Activated CD4-positive, alpha-beta memory T cell treated with anti-CD3 and anti-CD28 coated beads, Interleukin-2, amount 10 ng/mL, durations not matched to agents 7 days and 5 days (primary cell): ENCODE data around the gene IBA57. TPM values are rescaled to one million over a fixed set of nuclear protein-coding genes. Genes with fewer than 3 reads are reported as not detected.

Experiments
- CTCF ChIA-PET: fragments of 350-600 bp; sonication (Branson Sonifier 250); formaldehyde crosslinking; loops from one replicate; lab custom pipeline; 2021; ENCODE audit warnings: antibody characterized with exemption, inconsistent platforms; lab: Charles Lee
- POLR2A ChIA-PET: fragments of 350-600 bp; sonication (Branson Sonifier 250); formaldehyde crosslinking; loops from one replicate; lab custom pipeline; 2021; ENCODE audit warnings: antibody characterized with exemption; lab: Charles Lee
- DNase-seq: peaks from one replicate; pipeline ENCODE4 v3.0.0-alpha.2; 2020
- H3K27ac Mint-ChIP-seq: one replicate; pipeline ENCODE4 v1.8.0; 2021; ENCODE audit warnings: mild to moderate bottlenecking, mixed read lengths
- H3K27me3 Mint-ChIP-seq: one replicate; pipeline ENCODE4 v1.8.0; 2021; ENCODE audit warnings: mixed read lengths
- H3K36me3 Mint-ChIP-seq: one replicate; pipeline ENCODE4 v1.8.0; 2021; ENCODE audit warnings: low read depth, mixed read lengths
- H3K4me1 Mint-ChIP-seq: one replicate; pipeline ENCODE4 v1.8.0; 2021; ENCODE audit warnings: mixed read lengths
- H3K4me3 Mint-ChIP-seq: one replicate; pipeline ENCODE4 v1.8.0; 2021; ENCODE audit warnings: mild to moderate bottlenecking, mixed read lengths
- H3K9me3 Mint-ChIP-seq: one replicate; pipeline ENCODE4 v1.8.0; 2021; ENCODE audit warnings: mixed read lengths
- total RNA-seq, 2 experiments: library from RNA; stranded (reverse); gene quantifications; one replicate each; pipeline ENCODE4 v1.2.3, GENCODE V29; 2021

The IBA57 gene
- total RNA-seq, 2 experiments from 2014 or later: 4.5 to 5.2 TPM

DNA sequence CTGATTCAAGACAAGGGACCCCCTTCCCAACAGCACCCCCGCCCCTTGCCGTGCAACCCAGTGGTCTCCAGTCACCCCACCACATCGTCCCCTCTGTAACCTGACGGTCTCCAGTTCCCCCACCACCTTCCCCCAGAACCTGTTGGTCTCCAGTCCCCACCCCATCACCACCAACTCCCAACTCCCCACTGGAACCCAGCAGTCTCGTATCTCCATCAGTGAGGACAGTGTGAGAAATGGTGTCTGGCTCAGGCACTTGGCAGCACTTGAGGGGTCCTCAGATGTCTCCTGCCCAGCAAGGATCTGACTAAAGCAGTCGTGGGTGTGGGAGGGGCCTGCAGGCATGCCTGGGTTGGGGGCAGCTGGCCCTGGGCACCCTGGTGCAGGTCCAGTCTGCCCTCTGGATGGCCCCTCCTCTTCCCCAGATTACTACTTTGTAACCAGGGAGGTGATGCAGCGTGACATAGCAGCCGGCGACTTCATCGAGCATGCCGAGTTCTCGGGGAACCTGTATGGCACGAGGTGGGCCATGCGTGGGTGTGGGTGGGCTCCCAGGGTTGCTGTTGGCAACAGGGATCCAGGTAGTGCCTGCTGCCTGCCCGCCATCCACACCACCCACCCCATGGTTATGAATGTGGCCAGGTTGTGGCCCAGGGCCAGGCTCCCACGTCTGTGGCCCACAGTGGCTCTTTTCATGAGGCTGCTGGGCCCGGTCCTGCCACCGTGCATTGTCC is 19.0 kb upstream of the IBA57 start:
- Mint-ChIP-seq H3K4me1 (peaks cover 27% of the 10 kb centered on the region), H3K27me3 (no peaks in the 10 kb centered on the region), H3K36me3 (peaks cover 20% of the 10 kb centered on the region), H3K9me3 (no peaks in the 10 kb centered on the region), H3K27ac (no peak overlapping the region), H3K4me3 (no peak overlapping the region)
- ChIA-PET CTCF (no interaction called here), POLR2A (interaction anchor here (10.2 kb wide), 1 partner anchor 19 kb away, joined by 95 read pairs; the partner anchor contains the start of gene IBA57)
- no peak for DNase-seq

DNA sequence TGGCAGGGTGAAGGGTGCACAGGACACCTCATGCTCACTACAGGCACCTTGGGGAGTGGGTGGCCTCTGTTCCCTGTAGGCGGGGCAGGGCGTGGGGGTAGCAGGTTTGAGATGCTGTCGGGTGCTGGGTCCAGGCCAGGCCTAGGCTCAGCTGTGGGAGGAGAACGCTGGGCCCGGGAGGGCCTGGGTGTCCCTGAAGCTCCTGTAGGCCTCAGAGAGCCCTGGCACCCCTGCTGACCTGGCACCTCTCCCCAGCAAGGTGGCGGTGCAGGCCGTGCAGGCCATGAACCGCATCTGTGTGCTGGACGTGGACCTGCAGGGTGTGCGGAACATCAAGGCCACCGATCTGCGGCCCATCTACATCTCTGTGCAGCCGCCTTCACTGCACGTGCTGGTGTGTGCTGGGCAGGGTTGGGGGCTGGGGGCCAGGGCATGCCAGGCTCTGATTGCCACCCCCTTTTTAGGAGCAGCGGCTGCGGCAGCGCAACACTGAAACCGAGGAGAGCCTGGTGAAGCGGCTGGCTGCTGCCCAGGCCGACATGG is 18.4 kb upstream of the IBA57 start:
- no peaks in the 10 kb centered on the region for H3K27me3 Mint-ChIP-seq
- H3K9me3 Mint-ChIP-seq: no peaks in the 10 kb centered on the region
- ChIA-PET CTCF (no interaction called here), POLR2A (no interaction called here)
- no peak for DNase-seq
- no peak overlapping the region for H3K4me3 Mint-ChIP-seq
- H3K36me3 Mint-ChIP-seq: peaks cover 16% of the 10 kb centered on the region
- H3K27ac Mint-ChIP-seq: no peak overlapping the region
- peaks cover 21% of the 10 kb centered on the region for H3K4me1 Mint-ChIP-seq

DNA sequence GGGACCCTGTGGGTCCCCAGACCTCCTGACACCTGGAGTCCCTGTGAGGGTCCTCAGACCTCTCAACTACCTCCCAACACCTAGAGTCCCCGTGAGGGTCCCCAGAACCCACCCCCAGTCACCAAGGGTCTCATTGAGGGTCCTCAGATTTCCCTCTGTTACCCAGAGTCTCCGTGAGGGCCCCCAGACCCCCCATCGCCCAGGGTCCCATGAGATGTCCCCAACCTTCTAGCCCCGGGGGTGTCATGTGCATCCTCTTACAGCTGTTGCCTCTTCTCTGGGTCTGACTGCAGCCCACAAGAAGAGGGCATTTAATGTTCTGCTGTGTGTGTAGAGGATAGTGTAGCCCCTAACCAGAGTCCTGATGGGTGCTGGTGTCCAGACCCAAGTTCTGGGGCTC is 17.8 kb upstream of the IBA57 start:
- no peak overlapping the region for H3K27ac Mint-ChIP-seq
- POLR2A ChIA-PET: no interaction called here

DNA sequence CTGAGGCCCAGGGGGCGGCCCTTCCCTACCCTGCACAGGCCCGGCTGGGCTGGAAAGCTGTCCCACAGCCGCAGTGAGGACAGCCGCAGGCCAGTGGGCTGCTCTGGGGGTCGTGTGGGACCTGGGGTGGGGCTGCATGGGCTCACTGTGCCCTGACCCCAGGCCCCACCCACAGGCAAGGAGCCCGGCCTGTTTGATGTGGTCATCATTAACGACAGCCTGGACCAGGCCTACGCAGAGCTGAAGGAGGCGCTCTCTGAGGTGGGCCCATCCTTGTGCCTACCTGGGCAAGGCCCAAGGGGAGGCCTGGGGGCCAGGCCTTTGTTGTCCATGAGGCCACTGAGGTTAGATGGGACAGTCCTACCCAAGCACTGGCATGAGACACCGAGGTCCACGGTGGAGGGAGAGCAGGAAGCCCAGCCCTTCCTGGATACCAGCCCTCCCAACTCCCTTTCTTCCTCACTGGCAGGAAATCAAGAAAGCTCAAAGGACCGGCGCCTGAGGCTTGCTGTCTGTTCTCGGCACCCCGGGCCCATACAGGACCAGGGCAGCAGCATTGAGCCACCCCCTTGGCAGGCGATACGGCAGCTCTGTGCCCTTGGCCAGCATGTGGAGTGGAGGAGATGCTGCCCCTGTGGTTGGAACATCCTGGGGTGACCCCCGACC is 17.3 kb upstream of the IBA57 start:
- H3K27me3 Mint-ChIP-seq: no peaks in the 10 kb centered on the region
- H3K4me3 Mint-ChIP-seq: no peak overlapping the region
- CTCF ChIA-PET: no interaction called here
- no peak for DNase-seq
- H3K27ac Mint-ChIP-seq: no peak overlapping the region
- peaks cover 6% of the 10 kb centered on the region for H3K36me3 Mint-ChIP-seq
- H3K4me1 Mint-ChIP-seq: peaks cover 10% of the 10 kb centered on the region
- H3K9me3 Mint-ChIP-seq: no peaks in the 10 kb centered on the region
- POLR2A ChIA-PET: interaction anchor here (1.0 kb wide), 1 partner anchor 8 kb away, joined by 3 read pairs; the partner anchor contains the start of gene GUK1

More for the DNA sequence above, 17.8 kb upstream of the IBA57 start:
- peaks cover 16% of the 10 kb centered on the region for H3K4me1 Mint-ChIP-seq
- H3K36me3 Mint-ChIP-seq: peaks cover 12% of the 10 kb centered on the region
- H3K4me3 Mint-ChIP-seq: no peak overlapping the region
- no peaks in the 10 kb centered on the region for H3K27me3 Mint-ChIP-seq
- DNase-seq: no peak
- CTCF ChIA-PET: no interaction called here
- no peaks in the 10 kb centered on the region for H3K9me3 Mint-ChIP-seq

DNA sequence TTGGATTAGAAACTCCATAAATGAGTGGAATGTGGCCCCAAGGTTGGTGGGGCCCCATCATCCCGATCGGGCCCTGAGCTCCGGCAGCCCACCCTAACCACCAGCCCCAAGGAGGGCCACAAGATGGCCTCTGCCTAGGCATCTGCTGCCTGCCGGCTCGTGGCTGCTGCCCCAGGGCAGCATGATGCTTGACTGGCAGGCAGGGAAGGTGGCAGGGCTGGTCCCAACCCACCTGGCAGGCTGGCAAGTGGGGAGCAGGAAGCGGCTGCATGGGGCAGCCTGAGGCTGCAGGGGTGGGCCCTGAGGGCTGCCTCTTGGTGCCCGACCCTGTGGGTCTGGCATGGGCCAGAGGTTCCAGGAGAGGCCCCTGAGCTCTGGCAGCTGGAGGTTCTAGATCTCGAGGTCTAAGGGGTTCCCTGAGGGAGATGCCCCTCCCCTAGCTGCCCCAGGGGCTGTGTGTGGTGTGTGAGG is 16.6 kb upstream of the IBA57 start:
- DNase-seq: no peak
- Mint-ChIP-seq H3K4me3 (no peak overlapping the region), H3K27ac (no peak overlapping the region), H3K4me1 (peaks cover 4% of the 10 kb centered on the region), H3K36me3 (no peaks in the 10 kb centered on the region), H3K9me3 (no peaks in the 10 kb centered on the region), H3K27me3 (no peaks in the 10 kb centered on the region)
- CTCF ChIA-PET: no interaction called here
- POLR2A ChIA-PET: interaction anchor here (1.0 kb wide), 1 partner anchor 8 kb away, joined by 3 read pairs; the partner anchor contains the start of gene GUK1

DNA sequence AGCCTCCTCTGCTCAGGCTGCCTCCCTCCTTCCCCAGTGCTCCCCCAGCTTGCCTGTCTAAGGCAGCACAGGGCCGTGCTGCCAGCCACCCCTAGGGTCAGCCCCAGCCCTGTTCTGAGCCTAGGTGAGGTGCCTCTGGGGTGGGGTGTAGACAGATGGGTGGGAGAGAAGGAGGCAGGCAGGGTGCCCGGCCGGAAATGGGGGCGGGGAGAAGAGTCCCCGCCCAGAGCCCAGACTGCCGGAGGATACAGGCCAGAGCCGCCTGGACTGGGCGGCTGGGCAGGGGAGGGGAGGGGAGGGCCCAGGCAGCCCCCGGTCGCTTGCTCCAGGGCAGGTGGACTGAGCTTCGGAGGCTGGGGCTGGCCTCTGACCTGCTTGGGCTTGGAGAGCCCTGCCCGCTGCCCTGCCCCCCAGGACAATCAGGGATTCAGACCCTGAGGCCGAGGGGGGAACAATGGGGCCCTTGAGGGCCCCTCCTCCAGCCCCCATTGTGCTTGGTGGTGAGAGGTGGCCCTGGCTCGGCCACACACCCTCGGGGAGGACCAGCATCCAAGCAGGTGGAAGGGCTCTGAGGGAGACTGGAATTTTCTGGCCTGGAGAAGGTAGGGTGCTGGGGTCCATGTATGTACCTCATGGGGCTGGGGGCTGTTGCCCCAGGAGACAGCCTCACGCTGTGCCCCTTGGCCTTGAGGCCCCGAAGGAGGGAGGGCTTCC is 16.0 kb upstream of the IBA57 start, which contains the start of gene GJC2:
GJC2 (plus strand) TSS at position 525 of the 714 bp plus-strand sequence. CDS start 7,829 bp downstream, outside the sequence.
- Mint-ChIP-seq H3K9me3 (no peaks in the 10 kb centered on the region), H3K4me3 (no peak within 1 kb of the TSS), H3K36me3 (no peaks in the 10 kb centered on the region), H3K27me3 (no peaks in the 10 kb centered on the region), H3K27ac (no peak within 1 kb of the TSS), H3K4me1 (no peaks in the 10 kb centered on the region)
- DNase-seq: no peak
- ChIA-PET POLR2A (interaction anchor here (1.0 to 1.6 kb wide), 2 partner anchors 9 to 15 kb away, joined by 3 to 5 read pairs; partner anchors contain the start of genes GUK1 and IBA57), CTCF (no interaction called here)

DNA sequence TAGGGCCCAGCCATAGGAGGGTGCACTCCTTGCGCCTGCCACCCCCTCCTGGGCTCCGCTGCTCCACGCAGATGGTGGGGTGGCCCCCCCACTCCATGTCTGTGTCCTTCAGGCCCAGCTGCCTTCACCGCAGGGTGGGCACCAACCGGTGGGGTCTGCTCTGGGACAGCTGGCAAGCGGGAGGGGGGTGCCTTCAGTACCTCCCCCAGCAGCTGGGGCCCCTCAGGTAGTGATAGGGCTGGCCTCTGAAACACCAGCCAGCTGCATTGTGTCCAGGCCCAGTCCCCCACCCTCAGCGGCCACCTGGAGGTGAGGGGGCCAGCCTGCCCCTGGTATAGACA is 15.5 kb upstream of the IBA57 start:
- Mint-ChIP-seq H3K27ac (no peak overlapping the region), H3K27me3 (no peaks in the 10 kb centered on the region), H3K4me1 (no peaks in the 10 kb centered on the region), H3K9me3 (no peaks in the 10 kb centered on the region), H3K4me3 (no peak overlapping the region), H3K36me3 (no peaks in the 10 kb centered on the region)
- CTCF ChIA-PET: no interaction called here
- DNase-seq: no peak
- POLR2A ChIA-PET: interaction anchor here (1.6 kb wide), 1 partner anchor 15 kb away, joined by 5 read pairs; the partner anchor contains the start of gene IBA57

DNA sequence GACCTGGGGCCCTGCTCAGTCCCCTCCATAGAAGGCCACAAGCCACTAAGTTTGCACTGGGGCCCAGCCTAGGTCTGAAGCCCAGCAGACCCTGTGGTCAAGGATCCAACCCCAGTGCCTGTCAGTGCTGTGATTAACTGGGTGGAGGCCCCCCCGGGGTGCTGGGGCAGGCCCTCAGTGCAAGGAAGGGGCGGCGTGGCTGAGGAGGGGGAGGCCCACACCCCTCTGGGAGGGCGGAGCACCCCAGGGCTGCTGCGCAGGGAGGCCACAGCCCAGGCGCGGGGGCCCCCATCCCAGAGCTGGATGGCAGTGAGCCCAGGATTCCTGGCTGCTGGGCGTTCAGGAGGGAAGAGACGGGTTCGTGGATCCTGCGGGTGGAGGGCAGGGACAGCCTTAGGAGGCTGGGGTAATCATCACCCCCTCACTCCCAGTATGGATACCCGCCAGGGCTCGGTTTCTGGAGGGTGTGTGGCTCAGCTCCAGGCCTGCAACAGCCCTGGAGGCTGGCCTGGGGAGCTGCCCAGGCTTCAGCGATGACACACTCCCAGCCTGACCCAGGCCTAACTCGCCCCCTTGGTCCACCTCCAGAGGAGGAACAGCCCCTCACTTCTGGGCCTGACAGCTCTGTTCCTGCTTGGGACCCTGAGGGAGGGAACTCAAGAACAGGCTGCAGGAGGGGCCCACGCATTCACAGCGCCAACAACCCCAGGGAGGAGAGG is 15.0 kb upstream of the IBA57 start:
- CTCF ChIA-PET: no interaction called here
- H3K27me3 Mint-ChIP-seq: no peaks in the 10 kb centered on the region
- no peak overlapping the region for H3K4me3 Mint-ChIP-seq
- H3K36me3 Mint-ChIP-seq: no peaks in the 10 kb centered on the region
- POLR2A ChIA-PET: interaction anchor here (1.3 to 1.7 kb wide), 3 partner anchors 10 to 16 kb away, joined by 4 to 5 read pairs (median 5); partner anchors contain the start of genes GUK1 and IBA57
- no peaks in the 10 kb centered on the region for H3K9me3 Mint-ChIP-seq
- H3K4me1 Mint-ChIP-seq: no peaks in the 10 kb centered on the region
- no peak for DNase-seq
- H3K27ac Mint-ChIP-seq: no peak overlapping the region

DNA sequence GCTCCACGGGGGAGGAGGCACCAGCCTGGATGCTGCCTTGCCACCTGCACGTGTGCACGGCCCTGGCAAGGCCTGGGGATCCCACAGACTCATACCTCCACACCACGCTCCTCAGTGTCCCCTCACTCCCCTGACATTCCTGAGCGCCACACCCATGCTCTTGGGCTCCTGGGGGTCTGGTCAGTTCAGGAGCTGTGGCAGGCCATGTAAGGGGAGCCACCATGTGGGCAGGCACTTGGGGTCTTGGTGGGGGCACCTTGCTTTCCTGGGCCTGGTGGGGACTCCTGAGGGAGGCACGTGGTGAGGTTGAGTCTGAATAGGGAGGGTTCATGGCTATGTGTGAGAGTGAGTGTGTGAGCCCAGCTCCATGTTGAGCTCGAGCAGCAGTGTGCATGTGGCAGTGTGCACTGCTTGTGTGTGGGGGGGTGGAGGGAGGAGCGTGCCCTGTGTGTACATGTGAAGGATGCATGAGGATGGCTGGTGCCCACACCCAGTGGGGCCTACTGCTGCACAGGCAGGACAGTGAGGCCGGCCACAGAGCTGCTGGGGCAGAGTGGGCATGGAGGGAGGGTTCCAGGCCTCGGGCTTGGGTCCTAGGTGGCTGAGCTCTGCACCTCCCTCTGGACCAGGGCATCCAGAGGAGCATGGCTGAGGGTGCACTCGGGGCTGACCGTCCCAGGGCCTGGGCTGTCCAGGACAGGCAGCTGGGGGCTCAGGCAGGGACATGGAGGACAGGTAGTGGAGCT is 14.3 kb upstream of the IBA57 start:
- DNase-seq: no peak
- Mint-ChIP-seq H3K27me3 (no peaks in the 10 kb centered on the region), H3K4me1 (no peaks in the 10 kb centered on the region), H3K36me3 (no peaks in the 10 kb centered on the region), H3K9me3 (no peaks in the 10 kb centered on the region), H3K27ac (no peak overlapping the region), H3K4me3 (no peak overlapping the region)
- CTCF ChIA-PET: interaction anchor here (1.0 kb wide), 1 partner anchor 14 kb away, joined by 3 read pairs; the partner anchor contains the start of gene IBA57
- POLR2A ChIA-PET: interaction anchor here (0.8 to 1.9 kb wide), 6 partner anchors 8 to 15 kb away, joined by 3 to 11 read pairs (median 4); partner anchors contain the start of genes GUK1 and IBA57

DNA sequence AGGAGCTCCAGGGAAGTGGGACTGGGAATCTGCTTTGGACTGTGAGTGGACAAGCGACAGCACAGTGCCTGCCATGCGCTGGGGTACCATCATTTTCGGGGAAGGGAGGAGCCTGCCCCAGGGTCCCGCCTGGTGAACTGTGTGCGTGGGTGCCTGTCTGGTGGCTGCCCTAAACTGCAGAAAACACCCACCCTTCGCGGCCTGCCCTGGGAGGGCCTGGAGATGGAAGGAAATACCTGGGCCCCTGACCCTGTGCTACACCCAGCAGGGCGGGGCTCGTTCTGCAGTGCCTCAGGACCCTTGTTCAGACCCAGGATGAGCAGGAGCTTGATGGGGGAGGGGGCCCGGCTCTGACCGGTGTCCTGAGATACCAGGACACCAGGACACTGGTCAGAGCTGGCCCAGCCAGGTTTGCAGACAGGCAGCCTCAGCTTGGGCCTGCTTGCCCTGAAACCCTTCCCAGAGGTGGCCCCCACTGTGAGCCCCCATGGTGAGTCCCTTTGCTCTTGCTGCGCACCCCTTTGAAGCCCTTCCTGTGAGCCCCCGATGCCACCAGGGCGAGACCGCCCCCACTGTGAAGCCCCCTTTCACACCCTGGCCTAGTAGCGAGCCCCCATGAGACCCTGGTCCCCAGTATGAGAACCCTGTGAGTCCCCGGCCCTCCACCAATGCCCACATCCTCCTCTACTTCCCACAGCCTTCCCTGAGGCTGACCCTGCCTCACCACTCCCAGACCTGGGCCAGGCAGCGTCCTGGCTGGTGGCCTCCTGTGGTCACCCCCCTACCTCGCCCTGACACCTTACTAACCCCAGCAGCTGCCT is 13.3 kb upstream of the IBA57 start:
- no peaks in the 10 kb centered on the region for H3K36me3 Mint-ChIP-seq
- no peaks in the 10 kb centered on the region for H3K9me3 Mint-ChIP-seq
- DNase-seq: no peak
- H3K4me1 Mint-ChIP-seq: no peaks in the 10 kb centered on the region
- no peak overlapping the region for H3K27ac Mint-ChIP-seq
- CTCF ChIA-PET: interaction anchor here (1.0 kb wide), 1 partner anchor 13 kb away, joined by 3 read pairs; the partner anchor contains the start of gene IBA57
- POLR2A ChIA-PET: interaction anchor here (0.6 to 1.9 kb wide), 6 partner anchors 7 to 372 kb away, joined by 3 to 11 read pairs (median 4); partner anchors contain the start of genes GUK1 and IBA57
- no peak overlapping the region for H3K4me3 Mint-ChIP-seq
- no peaks in the 10 kb centered on the region for H3K27me3 Mint-ChIP-seq

DNA sequence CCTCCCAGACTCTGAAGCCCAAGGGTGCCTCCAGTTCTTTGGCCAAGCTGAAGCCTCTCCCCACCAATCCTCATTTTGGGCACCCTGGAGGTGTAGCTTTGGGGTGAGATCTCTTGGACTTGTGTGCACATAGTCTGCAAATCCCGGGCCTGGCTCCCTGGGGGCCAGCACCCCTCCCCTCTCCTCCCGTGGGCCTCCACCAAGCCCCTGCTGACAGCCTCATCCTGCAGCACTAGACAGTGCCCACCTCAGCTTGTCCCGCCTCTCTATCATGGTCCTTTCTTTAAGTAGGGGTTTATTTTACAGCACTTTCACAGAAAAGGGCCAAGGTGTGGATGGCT is 12.7 kb upstream of the IBA57 start:
- Mint-ChIP-seq H3K27me3 (no peaks in the 10 kb centered on the region), H3K9me3 (no peaks in the 10 kb centered on the region), H3K4me1 (no peaks in the 10 kb centered on the region), H3K36me3 (no peaks in the 10 kb centered on the region), H3K27ac (no peak overlapping the region), H3K4me3 (no peak overlapping the region)
- ChIA-PET CTCF (no interaction called here), POLR2A (interaction anchor here (0.6 to 1.9 kb wide), 2 partner anchors 12 to 372 kb away, joined by 3 to 11 read pairs; partner anchors contain the start of gene IBA57)
- no peak for DNase-seq
